Erythroblast (primary cell): ENCODE results near the gene TP53BP2.

Experiments used
- GATA1 ChIP-seq: IDR thresholded peaks from 2 replicates; pipeline ENCODE4 v1.6.1; 2011; ENCODE audit warnings: low read depth, mild to moderate bottlenecking, control low read depth, low read length, moderate library complexity
- POLR2A ChIP-seq: IDR thresholded peaks from 2 replicates; pipeline ENCODE4 v1.6.1; 2011; ENCODE audit warnings: mild to moderate bottlenecking, low read length

- TF ChIP-seq POLR2A (no peak), GATA1 (no peak)
Observed at GRCh38 chr1:223729906-223730305, 115.8 kb downstream of the TP53BP2 start.
